Neural cell (in vitro differentiated cells): ENCODE measurements around the gene WDTC1. TPM values are rescaled to one million over a fixed set of nuclear protein-coding genes. Genes with fewer than 3 reads are reported as not detected.

Experiments
- H2AFZ ChIP-seq: fragments of 200-600, 300-800 bp; sonication (generic), shearing (Covaris generic); 2 replicates; pipeline ENCODE4 v1.6.0; 2014; ENCODE audit warnings: low read depth, mild to moderate bottlenecking, antibody characterized with exemption, low read length, moderate library complexity
- H3F3A ChIP-seq: fragments of 200-600 bp; shearing (Covaris generic); 2 replicates; pipeline ENCODE4 v1.6.1; 2016; ENCODE audit warnings: mild to moderate bottlenecking, moderate library complexity, mixed read lengths, antibody characterized with exemption, low read length; ENCODE audit not compliant: insufficient read depth, poor library complexity, severe bottlenecking
- H3K27ac ChIP-seq: fragments of 200-600, 300-800 bp; sonication (generic), shearing (Covaris generic); 2 replicates; pipeline ENCODE4 v1.5.1; 2014; ENCODE audit warnings: mild to moderate bottlenecking, low read length, moderate library complexity
- H3K27me3 ChIP-seq: fragments of 300-800, 200-600 bp; sonication (generic), shearing (Covaris generic); 2 replicates; pipeline ENCODE4 v1.6.0; 2014; ENCODE audit warnings: mild to moderate bottlenecking, low read depth, low read length, moderate library complexity; ENCODE audit not compliant: insufficient read depth
- H3K36me3 ChIP-seq: fragments of 300-800, 200-600 bp; sonication (generic), shearing (Covaris generic); 2 replicates; pipeline ENCODE4 v1.5.1; 2014; ENCODE audit warnings: mild to moderate bottlenecking, antibody characterized with exemption, low read length, moderate library complexity; ENCODE audit not compliant: insufficient read depth
- H3K4me2 ChIP-seq: fragments of 300-800, 200-600 bp; sonication (generic), shearing (Covaris generic); 2 replicates; pipeline ENCODE4 v1.6.0; 2014; ENCODE audit warnings: mild to moderate bottlenecking, low read length
- H3K4me3 ChIP-seq: fragments of 300-800, 200-600 bp; sonication (generic), shearing (Covaris generic); 2 replicates; pipeline ENCODE4 v1.5.1; 2014; ENCODE audit warnings: mild to moderate bottlenecking, low read length, moderate library complexity
- H3K79me2 ChIP-seq: fragments of 200-600 bp; shearing (Covaris generic); replicated peaks from 2 replicates; pipeline ENCODE4 v1.6.0; 2014; ENCODE audit warnings: mild to moderate bottlenecking, low read length, moderate library complexity; ENCODE audit not compliant: insufficient read depth
- H3K9ac ChIP-seq: fragments of 300-800, 200-600 bp; sonication (generic), shearing (Covaris generic); 2 replicates; pipeline ENCODE4 v1.6.1; 2016; ENCODE audit warnings: mild to moderate bottlenecking, low read length, mixed read lengths
- H3K9me2 ChIP-seq: fragments of 200-600 bp; shearing (Covaris generic); 2 replicates; pipeline ENCODE4 v1.6.1; 2016; ENCODE audit warnings: mild to moderate bottlenecking, low read length, mixed read lengths; ENCODE audit not compliant: insufficient read depth
- H3K9me3 ChIP-seq: fragments of 200-600, 300-800 bp; sonication (generic), shearing (Covaris generic); 2 replicates; pipeline ENCODE4 v1.6.1; 2016; ENCODE audit warnings: mild to moderate bottlenecking, mixed run types, low read length, moderate library complexity, mixed read lengths
- H4K20me1 ChIP-seq: fragments of 200-600 bp; shearing (Covaris generic); 2 replicates; pipeline ENCODE4 v1.6.1; 2016; ENCODE audit warnings: mild to moderate bottlenecking, mixed run types; ENCODE audit not compliant: insufficient read depth
- EP300 ChIP-seq: fragments of 450-650 bp; conservative IDR thresholded peaks from 2 replicates; pipeline ENCODE4 v1.6.1; 2014; ENCODE audit warnings: antibody characterized with exemption, mild to moderate bottlenecking, moderate library complexity; ENCODE audit not compliant: poor library complexity, severe bottlenecking
- EZH2 ChIP-seq: fragments of 200-600, 300-800 bp; shearing (Covaris generic), sonication (generic); IDR thresholded peaks from 2 replicates; pipeline ENCODE4 v1.6.1; 2014; ENCODE audit warnings: antibody characterized with exemption, low read length, borderline replicate concordance, mild to moderate bottlenecking; ENCODE audit not compliant: insufficient read depth, poor library complexity, severe bottlenecking
- MXI1 ChIP-seq: fragments of 450-650 bp; conservative IDR thresholded peaks from 2 replicates; pipeline ENCODE4 v1.6.1; 2014; ENCODE audit warnings: antibody characterized with exemption, mild to moderate bottlenecking; ENCODE audit not compliant: poor library complexity, severe bottlenecking
- POLR2AphosphoS5 ChIP-seq: IDR thresholded peaks from 2 replicates; pipeline ENCODE4 v1.6.1; 2012
- RAD21 ChIP-seq: fragments of 450-650 bp; conservative IDR thresholded peaks from 2 replicates; pipeline ENCODE4 v1.6.1; 2014; ENCODE audit warnings: antibody characterized with exemption, mild to moderate bottlenecking, moderate library complexity
- SMC3 ChIP-seq: fragments of 450-650 bp; conservative IDR thresholded peaks from 2 replicates; pipeline ENCODE4 v1.6.1; 2014; ENCODE audit warnings: antibody characterized with exemption, mild to moderate bottlenecking, moderate library complexity; ENCODE audit not compliant: poor library complexity
- TAF1 ChIP-seq: IDR thresholded peaks from 2 replicates; pipeline ENCODE4 v1.6.1; 2012; ENCODE audit warnings: low read depth
- polyA plus RNA-seq: library from polyadenylated mRNA; depleted of rRNA; stranded (reverse); fragments of >200 nt; gene quantifications from 2 replicates; pipeline ENCODE4 v1.2.3, GENCODE V29; 2014
- TF ChIP-seq, protein P1 (sequence below): fragments of 450-650 bp; IDR thresholded peaks from 2 replicates; pipeline ENCODE4 v1.5.1; 2014; ENCODE audit warnings: antibody characterized with exemption, mild to moderate bottlenecking, moderate library complexity; ENCODE audit not compliant: poor library complexity, severe bottlenecking
- TF ChIP-seq, protein P2 (sequence below): IDR thresholded peaks from 2 replicates; pipeline ENCODE4 v1.6.1; 2012; ENCODE audit warnings: borderline replicate concordance

The WDTC1 gene
- polyA plus RNA-seq, 1 donor from 2014 or later, result 10.9 TPM

DNA sequence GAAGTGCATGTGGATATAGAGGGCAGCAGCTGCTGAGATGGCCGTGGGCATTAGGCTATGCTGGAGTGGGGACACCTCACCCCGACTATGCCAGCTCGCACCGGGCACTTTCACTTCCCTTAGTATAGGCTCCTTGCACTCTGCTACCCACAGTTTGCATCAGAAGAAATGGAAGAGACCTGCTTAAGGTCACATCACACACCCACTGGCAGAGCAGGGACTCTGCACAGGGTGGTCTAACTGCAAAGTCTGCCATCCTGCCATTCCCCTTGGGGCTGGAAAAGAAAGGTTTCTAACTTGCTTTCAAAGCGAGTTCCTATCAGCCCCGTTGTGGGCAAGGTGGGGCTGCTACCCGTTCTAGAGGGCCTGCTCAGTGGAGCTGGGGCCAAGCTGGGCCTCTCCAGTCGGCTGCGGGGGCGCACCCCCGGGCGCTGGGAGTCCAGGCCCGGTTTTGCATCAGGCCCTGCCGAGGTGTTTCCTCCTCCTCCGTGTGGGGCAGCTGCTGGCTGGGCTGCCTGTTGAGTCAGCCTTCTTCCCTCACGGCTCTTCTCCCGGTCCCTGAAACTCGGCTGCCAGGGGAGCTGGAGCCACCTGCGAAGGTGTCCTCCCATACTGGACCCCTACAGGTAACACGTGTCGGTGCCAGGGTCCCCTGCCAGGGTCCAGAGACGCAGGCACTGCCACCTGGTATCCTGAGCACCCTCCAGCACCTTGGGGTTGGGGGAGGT lies 107.3 kb downstream of the WDTC1 start, which contains the start of gene SYTL1:
SYTL1 (plus strand) TSS at position 498 of the 728 bp plus-strand sequence. CDS start 3,313 bp downstream, outside the sequence.
- Histone ChIP-seq H3K36me3 (no peaks in the 10 kb centered on the region), H3K27ac (no peak within 1 kb of the TSS), H3K4me2 (no peak within 1 kb of the TSS), H3K9me3 (no peaks in the 10 kb centered on the region), H3K79me2 (no peaks in the 10 kb centered on the region), H3K9ac (no peak within 1 kb of the TSS), H3K9me2 (no peaks in the 10 kb centered on the region), H4K20me1 (no peaks in the 10 kb centered on the region), H3F3A (no peaks in the 10 kb centered on the region), H3K27me3 (no peaks in the 10 kb centered on the region), H2AFZ (no peak within 1 kb of the TSS), H3K4me3 (no peak within 1 kb of the TSS)
- TF ChIP-seq EZH2 (no peak), MXI1 (no peak), POLR2AphosphoS5 (no peak), EP300 (no peak), TAF1 (no peak), SMC3 (no peak), RAD21 (no peak)
- TF ChIP-seq, protein P1, sequence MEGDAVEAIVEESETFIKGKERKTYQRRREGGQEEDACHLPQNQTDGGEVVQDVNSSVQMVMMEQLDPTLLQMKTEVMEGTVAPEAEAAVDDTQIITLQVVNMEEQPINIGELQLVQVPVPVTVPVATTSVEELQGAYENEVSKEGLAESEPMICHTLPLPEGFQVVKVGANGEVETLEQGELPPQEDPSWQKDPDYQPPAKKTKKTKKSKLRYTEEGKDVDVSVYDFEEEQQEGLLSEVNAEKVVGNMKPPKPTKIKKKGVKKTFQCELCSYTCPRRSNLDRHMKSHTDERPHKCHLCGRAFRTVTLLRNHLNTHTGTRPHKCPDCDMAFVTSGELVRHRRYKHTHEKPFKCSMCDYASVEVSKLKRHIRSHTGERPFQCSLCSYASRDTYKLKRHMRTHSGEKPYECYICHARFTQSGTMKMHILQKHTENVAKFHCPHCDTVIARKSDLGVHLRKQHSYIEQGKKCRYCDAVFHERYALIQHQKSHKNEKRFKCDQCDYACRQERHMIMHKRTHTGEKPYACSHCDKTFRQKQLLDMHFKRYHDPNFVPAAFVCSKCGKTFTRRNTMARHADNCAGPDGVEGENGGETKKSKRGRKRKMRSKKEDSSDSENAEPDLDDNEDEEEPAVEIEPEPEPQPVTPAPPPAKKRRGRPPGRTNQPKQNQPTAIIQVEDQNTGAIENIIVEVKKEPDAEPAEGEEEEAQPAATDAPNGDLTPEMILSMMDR, result no peak
- TF ChIP-seq, protein P2, sequence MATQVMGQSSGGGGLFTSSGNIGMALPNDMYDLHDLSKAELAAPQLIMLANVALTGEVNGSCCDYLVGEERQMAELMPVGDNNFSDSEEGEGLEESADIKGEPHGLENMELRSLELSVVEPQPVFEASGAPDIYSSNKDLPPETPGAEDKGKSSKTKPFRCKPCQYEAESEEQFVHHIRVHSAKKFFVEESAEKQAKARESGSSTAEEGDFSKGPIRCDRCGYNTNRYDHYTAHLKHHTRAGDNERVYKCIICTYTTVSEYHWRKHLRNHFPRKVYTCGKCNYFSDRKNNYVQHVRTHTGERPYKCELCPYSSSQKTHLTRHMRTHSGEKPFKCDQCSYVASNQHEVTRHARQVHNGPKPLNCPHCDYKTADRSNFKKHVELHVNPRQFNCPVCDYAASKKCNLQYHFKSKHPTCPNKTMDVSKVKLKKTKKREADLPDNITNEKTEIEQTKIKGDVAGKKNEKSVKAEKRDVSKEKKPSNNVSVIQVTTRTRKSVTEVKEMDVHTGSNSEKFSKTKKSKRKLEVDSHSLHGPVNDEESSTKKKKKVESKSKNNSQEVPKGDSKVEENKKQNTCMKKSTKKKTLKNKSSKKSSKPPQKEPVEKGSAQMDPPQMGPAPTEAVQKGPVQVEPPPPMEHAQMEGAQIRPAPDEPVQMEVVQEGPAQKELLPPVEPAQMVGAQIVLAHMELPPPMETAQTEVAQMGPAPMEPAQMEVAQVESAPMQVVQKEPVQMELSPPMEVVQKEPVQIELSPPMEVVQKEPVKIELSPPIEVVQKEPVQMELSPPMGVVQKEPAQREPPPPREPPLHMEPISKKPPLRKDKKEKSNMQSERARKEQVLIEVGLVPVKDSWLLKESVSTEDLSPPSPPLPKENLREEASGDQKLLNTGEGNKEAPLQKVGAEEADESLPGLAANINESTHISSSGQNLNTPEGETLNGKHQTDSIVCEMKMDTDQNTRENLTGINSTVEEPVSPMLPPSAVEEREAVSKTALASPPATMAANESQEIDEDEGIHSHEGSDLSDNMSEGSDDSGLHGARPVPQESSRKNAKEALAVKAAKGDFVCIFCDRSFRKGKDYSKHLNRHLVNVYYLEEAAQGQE, result no peak

DNA sequence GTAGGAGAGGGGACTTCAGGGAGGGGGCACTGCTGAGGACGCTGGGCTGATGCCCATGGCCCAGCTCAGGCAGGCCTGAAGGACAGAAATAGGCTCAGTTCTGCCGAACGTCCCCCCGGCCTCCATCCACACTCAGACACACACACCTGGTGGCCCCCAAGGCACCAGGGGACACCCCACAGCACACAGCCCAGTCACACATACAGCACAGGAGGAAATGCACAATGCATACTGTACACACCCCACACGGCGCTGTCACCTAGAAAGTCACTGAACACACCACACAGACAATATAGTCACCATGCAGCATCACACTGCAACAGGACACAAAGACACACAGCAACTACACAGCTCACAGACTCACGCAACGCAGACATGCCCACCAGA lies 108.0 kb downstream of the WDTC1 start:
- H3K4me2 ChIP-seq, result no peak overlapping the region
- no peak overlapping the region for H3K4me3 ChIP-seq
- no peaks in the 10 kb centered on the region for H3K79me2 ChIP-seq
- H3K9me3 ChIP-seq, result no peaks in the 10 kb centered on the region
- H3K27me3 ChIP-seq, result no peaks in the 10 kb centered on the region
- H3K9me2 ChIP-seq, result no peaks in the 10 kb centered on the region
- H3K36me3 ChIP-seq, result no peaks in the 10 kb centered on the region
- TF ChIP-seq, protein P1, result no peak
- TF ChIP-seq TAF1 (no peak), SMC3 (no peak), MXI1 (no peak), RAD21 (no peak), POLR2AphosphoS5 (no peak), EP300 (no peak), EZH2 (no peak)
- TF ChIP-seq, protein P2, result no peak
- H2AFZ ChIP-seq, result no peak overlapping the region
- H3F3A ChIP-seq, result no peaks in the 10 kb centered on the region
- no peak overlapping the region for H3K9ac ChIP-seq
- no peaks in the 10 kb centered on the region for H4K20me1 ChIP-seq
- no peak overlapping the region for H3K27ac ChIP-seq
